BE2C (cell line): Measurements from ENCODE around the gene GJA9.

ENCODE experiments used
- DNase-seq: peaks from one replicate; pipeline ENCODE4 v3.0.0-alpha.2; 2020
- H3K27me3 ChIP-seq: fragments of 250-450 bp; sonication (Bioruptor Pico); 2 replicates; pipeline ENCODE4 v1.5.1; 2020; ENCODE audit warnings: mild to moderate bottlenecking
- H3K36me3 ChIP-seq: fragments of 250-450 bp; sonication (Bioruptor Pico); 2 replicates; pipeline ENCODE4 v1.5.1; 2020; ENCODE audit warnings: mild to moderate bottlenecking
- H3K4me1 ChIP-seq: fragments of 250-450 bp; sonication (Bioruptor Pico); 2 replicates; pipeline ENCODE4 v1.5.1; 2020
- H3K4me3 ChIP-seq: 2 replicates; pipeline ENCODE4 v1.5.1; 2011; ENCODE audit warnings: low read depth, low read length
- H3K9me3 ChIP-seq: fragments of 250-450 bp; sonication (Bioruptor Pico); 2 replicates; pipeline ENCODE4 v1.5.1; 2020
- TF ChIP-seq, protein P1 (sequence below): IDR thresholded peaks from 2 replicates; pipeline ENCODE4 v1.5.1; 2012; ENCODE audit warnings: mild to moderate bottlenecking, low read depth, low read length

GJA9 gene

DNA sequence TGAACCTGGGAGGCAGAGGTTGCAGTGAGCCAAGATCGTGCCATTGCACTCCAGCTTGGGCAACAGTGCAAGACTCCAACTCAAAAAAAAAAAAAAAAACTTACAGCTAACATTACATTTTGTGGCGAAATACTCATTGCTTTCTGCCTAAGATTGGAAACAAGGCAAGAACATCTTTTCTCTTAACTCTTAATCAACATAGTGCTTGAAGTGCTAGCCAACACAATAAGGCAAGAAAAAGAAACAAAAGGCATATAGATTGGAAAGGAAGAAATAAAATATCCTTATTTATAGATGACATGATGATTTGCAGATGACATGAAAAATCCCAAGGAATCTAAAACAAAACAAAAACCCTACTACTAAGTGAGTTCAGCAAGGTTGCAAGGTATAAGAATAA, 24.6 kb upstream of the GJA9 start:
- Histone ChIP-seq H3K27me3 (no peaks in the 10 kb centered on the region), H3K4me1 (no peaks in the 10 kb centered on the region), H3K4me3 (no peak overlapping the region), H3K36me3 (no peaks in the 10 kb centered on the region), H3K9me3 (no peaks in the 10 kb centered on the region)
- no peak for DNase-seq
- TF ChIP-seq, protein P1, sequence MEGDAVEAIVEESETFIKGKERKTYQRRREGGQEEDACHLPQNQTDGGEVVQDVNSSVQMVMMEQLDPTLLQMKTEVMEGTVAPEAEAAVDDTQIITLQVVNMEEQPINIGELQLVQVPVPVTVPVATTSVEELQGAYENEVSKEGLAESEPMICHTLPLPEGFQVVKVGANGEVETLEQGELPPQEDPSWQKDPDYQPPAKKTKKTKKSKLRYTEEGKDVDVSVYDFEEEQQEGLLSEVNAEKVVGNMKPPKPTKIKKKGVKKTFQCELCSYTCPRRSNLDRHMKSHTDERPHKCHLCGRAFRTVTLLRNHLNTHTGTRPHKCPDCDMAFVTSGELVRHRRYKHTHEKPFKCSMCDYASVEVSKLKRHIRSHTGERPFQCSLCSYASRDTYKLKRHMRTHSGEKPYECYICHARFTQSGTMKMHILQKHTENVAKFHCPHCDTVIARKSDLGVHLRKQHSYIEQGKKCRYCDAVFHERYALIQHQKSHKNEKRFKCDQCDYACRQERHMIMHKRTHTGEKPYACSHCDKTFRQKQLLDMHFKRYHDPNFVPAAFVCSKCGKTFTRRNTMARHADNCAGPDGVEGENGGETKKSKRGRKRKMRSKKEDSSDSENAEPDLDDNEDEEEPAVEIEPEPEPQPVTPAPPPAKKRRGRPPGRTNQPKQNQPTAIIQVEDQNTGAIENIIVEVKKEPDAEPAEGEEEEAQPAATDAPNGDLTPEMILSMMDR = no peak

DNA sequence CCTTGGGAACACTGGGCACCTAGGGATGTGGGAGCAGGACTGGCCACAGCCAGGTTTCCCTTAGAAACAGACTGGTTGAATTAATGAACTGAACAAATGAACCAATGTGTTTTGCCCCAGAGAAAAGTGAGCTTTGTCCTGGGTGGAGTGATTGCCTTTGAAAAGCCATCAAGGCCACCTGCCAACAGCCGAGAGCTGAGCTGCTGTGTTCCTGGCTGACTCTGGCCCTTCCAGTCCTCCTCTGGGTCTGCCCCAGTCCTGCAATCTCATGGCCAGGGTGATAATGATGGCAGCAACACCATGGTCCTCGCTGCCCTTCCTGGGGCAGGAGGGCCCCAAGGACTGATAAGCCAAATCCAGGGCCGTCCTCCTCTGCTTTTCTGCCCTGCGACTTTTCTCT, 18.2 kb upstream of the GJA9 start:
- no peaks in the 10 kb centered on the region for H3K9me3 ChIP-seq
- no peak overlapping the region for H3K4me3 ChIP-seq
- no peak for DNase-seq
- no peaks in the 10 kb centered on the region for H3K36me3 ChIP-seq
- H3K27me3 ChIP-seq = no peaks in the 10 kb centered on the region
- no peaks in the 10 kb centered on the region for H3K4me1 ChIP-seq
- TF ChIP-seq, protein P1 = no peak

DNA sequence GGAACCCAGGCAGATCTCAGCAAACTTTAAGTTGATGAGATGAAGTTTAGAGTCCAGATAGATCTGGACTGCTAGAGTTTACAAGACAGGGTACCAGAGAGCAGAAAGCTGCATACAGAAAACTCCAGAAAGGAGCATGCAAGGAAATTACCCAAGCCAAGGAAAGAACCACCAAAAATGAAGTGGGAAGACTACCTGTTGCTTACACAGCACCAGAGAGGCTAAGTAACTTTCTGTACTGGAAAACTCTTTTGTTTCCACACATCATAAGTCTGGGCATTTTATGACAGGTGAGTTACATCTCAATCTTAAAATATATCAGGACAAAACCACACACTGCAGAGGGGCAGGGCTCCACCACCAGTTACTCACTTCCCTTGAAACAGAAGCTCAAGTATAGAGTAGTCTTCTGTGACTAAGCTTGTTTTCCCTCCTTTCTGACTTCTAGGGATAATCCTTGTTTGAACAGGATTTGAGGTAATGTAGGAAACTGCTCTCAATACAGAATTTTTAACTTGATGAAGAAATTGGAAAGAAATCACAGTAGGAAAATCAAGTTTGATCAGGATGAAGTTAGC, 17.4 kb upstream of the GJA9 start:
- no peak for DNase-seq
- Histone ChIP-seq H3K9me3 (no peaks in the 10 kb centered on the region), H3K4me1 (no peaks in the 10 kb centered on the region), H3K36me3 (no peaks in the 10 kb centered on the region), H3K4me3 (no peak overlapping the region), H3K27me3 (no peaks in the 10 kb centered on the region)
- TF ChIP-seq, protein P1 = no peak

DNA sequence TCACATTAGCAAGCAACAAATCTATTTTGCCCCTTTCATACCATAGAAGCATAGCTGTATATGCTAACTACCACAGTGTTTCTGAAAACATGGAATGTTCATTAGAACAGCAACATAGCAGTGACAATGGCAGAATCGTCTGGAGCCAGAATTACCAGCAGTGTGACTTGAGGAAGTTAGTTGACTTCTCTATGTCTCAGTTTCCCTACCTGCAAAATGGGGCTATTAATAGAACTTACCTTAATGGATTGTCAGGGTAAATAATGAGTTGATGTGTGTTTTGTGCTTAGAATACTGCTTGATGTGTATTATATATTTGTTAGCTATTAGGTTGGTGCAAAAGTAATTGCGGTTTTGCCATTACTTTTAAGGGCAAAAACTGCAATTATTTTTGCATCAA, 14.8 kb upstream of the GJA9 start:
- Histone ChIP-seq H3K4me1 (no peaks in the 10 kb centered on the region), H3K27me3 (no peaks in the 10 kb centered on the region), H3K36me3 (no peaks in the 10 kb centered on the region), H3K4me3 (no peak overlapping the region), H3K9me3 (no peaks in the 10 kb centered on the region)
- no peak for DNase-seq
- TF ChIP-seq, protein P1 = no peak

DNA sequence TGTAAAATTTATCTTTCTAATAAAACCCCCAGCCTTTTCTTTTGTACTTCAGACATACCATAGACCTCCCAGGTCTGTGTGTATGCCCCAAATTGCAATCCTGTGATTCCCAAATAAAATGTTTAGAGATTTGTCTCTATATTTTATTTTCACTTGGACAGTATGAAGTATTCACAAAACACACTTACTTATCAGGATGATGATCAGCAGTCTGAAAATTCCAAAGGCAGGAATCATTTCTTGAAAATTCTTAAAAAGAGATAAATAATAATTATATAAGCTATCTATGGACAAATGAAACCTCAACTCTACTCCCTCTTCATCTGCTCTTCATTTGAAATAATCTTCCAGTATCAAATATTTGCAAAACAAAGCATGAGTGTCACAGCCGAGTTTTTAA, 11.6 kb upstream of the GJA9 start:
- no peak overlapping the region for H3K4me3 ChIP-seq
- H3K9me3 ChIP-seq = no peaks in the 10 kb centered on the region
- H3K27me3 ChIP-seq = no peaks in the 10 kb centered on the region
- no peaks in the 10 kb centered on the region for H3K4me1 ChIP-seq
- TF ChIP-seq, protein P1 = no peak
- DNase-seq = no peak
- H3K36me3 ChIP-seq = no peaks in the 10 kb centered on the region

DNA sequence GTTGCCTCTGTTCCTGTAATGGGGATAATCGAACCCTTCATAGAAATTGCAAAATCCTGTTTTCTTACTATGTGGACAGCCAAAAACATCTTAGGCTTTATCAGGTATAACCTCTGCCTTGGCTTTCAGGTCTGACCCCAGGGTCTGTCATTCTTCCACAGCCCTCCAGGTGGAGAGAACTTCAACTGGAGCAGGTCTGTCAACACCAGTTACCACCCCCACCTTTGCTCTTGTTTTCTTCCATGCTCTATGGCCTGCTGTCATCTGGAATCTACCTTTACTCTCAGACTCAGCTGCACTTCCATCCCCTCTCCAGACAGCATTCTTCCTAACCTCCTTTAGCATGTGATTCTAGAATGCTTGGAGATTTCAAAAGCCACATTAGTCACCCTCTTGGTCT, 10.4 kb upstream of the GJA9 start:
- Histone ChIP-seq H3K4me3 (no peak overlapping the region), H3K9me3 (no peaks in the 10 kb centered on the region), H3K36me3 (no peaks in the 10 kb centered on the region), H3K4me1 (no peaks in the 10 kb centered on the region), H3K27me3 (no peaks in the 10 kb centered on the region)
- TF ChIP-seq, protein P1 = 0 out of 2 replicates have a peak, but pooled peaks have one; percentile 6
- DNase-seq = no peak
